Vagina (tissue), 2 donors: ENCODE measurements around the gene PSMD8.

Source experiments
- CTCF ChIP-seq, 3 experiments: fragments of 450-650 bp in 2 of 3; fragments of 200-600 bp in 1 of 3; sonication (generic) in 1 of 3; IDR thresholded peaks; one replicate each; pipeline ENCODE4 v1.5.1; 2017 to 2019; ENCODE audit warnings: antibody characterized with exemption in 3 of 3, mild to moderate bottlenecking in 2 of 3, moderate library complexity in 2 of 3
- POLR2A ChIP-seq, 2 donors: fragments of 450-650 bp; IDR thresholded peaks; one replicate each; pipeline ENCODE4 v1.6.1; 2017; ENCODE audit warnings: antibody characterized with exemption in 2 of 2, mild to moderate bottlenecking in 2 of 2, moderate library complexity in 2 of 2
- POLR2AphosphoS5 ChIP-seq, 2 donors: sonication (generic); formaldehyde crosslinking; IDR thresholded peaks; one replicate each; pipeline ENCODE4 v1.9.0; 2017; ENCODE audit warnings: antibody characterized with exemption in 2 of 2, mild to moderate bottlenecking in 2 of 2, low read depth in 1 of 2; ENCODE audit not compliant: insufficient read depth in 1 of 2

- TF ChIP-seq CTCF (IDR thresholded peaks at IDR 0.05) (no peak), POLR2A (IDR thresholded peaks at IDR 0.05) (no peak), POLR2AphosphoS5 (IDR thresholded peaks at IDR 0.05; ENCODE audit: insufficient read depth in 1 of 2, low read depth in 1 of 2) (no peak)
Measured at GRCh38 chr19:38333245-38333644, 41.1 kb upstream of the PSMD8 start.
